HEK293 (cell line): ENCODE measurements around the gene EYS.

Experiments
- CTCF ChIA-PET: fragments of 350-600 bp; formaldehyde crosslinking; extraction: SDS; loops from one replicate; lab custom pipeline; 2021; ENCODE audit warnings: antibody characterized with exemption; lab: Yijun Ruan, JAX
- POLR2A ChIA-PET: fragments of 300-600 bp; formaldehyde crosslinking; extraction: SDS; loops from one replicate; lab custom pipeline; 2020; ENCODE audit warnings: antibody characterized with exemption, inconsistent platforms; lab: Yijun Ruan, JAX
- H3K27ac ChIP-seq: fragments of 200-500 bp; sonication (Bioruptor generic); 2 replicates; pipeline ENCODE4 v1.5.1; 2014; ENCODE audit warnings: low read depth, low read length, control low read depth, inconsistent platforms; ENCODE audit errors: extremely low read depth
- H3K36me3 ChIP-seq, 2 experiments: fragments of 200-500 bp in 1 of 2; sonication (Bioruptor generic) in 1 of 2; 1 replicate in 1 of 2; 2 replicates in 1 of 2; pipeline ENCODE4 v1.5.1; 2014 to 2017; ENCODE audit warnings: inconsistent platforms in 2 of 2, low read length in 2 of 2; ENCODE audit not compliant: control insufficient read depth in 2 of 2, insufficient read depth in 1 of 2
- H3K4me1 ChIP-seq: fragments of 200-500 bp; sonication (Bioruptor generic); 2 replicates; pipeline ENCODE4 v1.5.1; 2014; ENCODE audit warnings: mild to moderate bottlenecking, low read length, inconsistent platforms; ENCODE audit not compliant: control insufficient read depth, insufficient read depth
- H3K4me3 ChIP-seq: 2 replicates; pipeline ENCODE4 v1.5.1; 2011; ENCODE audit warnings: low read depth, mild to moderate bottlenecking, control low read depth, low read length, moderate library complexity
- H3K9me3 ChIP-seq: fragments of 200-500 bp; sonication (Bioruptor generic); 2 replicates; pipeline ENCODE4 v1.5.1; 2014; ENCODE audit warnings: low read depth, low read length, inconsistent platforms; ENCODE audit not compliant: control insufficient read depth, insufficient read depth
- GLI2 ChIP-seq: fragments of 450-650 bp; formaldehyde crosslinking; IDR thresholded peaks from 2 replicates; pipeline ENCODE4; 2017; ENCODE audit warnings: missing biosample characterization, missing genetic modification characterization, low read depth, borderline replicate concordance
- SP2 ChIP-seq: fragments of 450-650 bp; formaldehyde crosslinking; IDR thresholded peaks from 2 replicates; pipeline ENCODE4 v1.5.1; 2016; ENCODE audit warnings: missing biosample characterization, missing genetic modification characterization
- TCF7L2 ChIP-seq: IDR thresholded peaks from 2 replicates; pipeline ENCODE4 v1.6.1; 2011; ENCODE audit warnings: low read depth, mild to moderate bottlenecking, inconsistent platforms, low read length, moderate library complexity, borderline replicate concordance
- ZNF132 ChIP-seq: fragments of 450-650 bp; formaldehyde crosslinking; IDR thresholded peaks from 2 replicates; pipeline ENCODE4 v1.5.1; 2017; ENCODE audit warnings: missing biosample characterization, missing genetic modification characterization, borderline replicate concordance
- ZNF341 ChIP-seq: fragments of 450-650 bp; formaldehyde crosslinking; IDR thresholded peaks from 2 replicates; pipeline ENCODE4; 2016; ENCODE audit warnings: low read depth, missing biosample characterization, missing genetic modification characterization
- ZNF394 ChIP-seq: fragments of 450-650 bp; formaldehyde crosslinking; IDR thresholded peaks from 2 replicates; pipeline ENCODE4 v1.5.1; 2016; ENCODE audit warnings: missing biosample characterization, missing genetic modification characterization, mild to moderate bottlenecking, moderate library complexity, borderline replicate concordance
- ZNF510 ChIP-seq: fragments of 450-650 bp; formaldehyde crosslinking; IDR thresholded peaks from 2 replicates; pipeline ENCODE4 v1.5.1; 2018; ENCODE audit warnings: mild to moderate bottlenecking, missing genetic modification characterization, missing biosample characterization; ENCODE audit not compliant: insufficient replicate concordance
- ZSCAN30 ChIP-seq: fragments of 450-650 bp; IDR thresholded peaks from 2 replicates; pipeline ENCODE4 v1.5.1; 2018; ENCODE audit warnings: missing biosample characterization, mild to moderate bottlenecking, missing genetic modification characterization, moderate library complexity
- TF ChIP-seq, protein P1 (sequence below): fragments of 450-650 bp; formaldehyde crosslinking; IDR thresholded peaks from 2 replicates; pipeline ENCODE4 v1.5.1; 2016; ENCODE audit warnings: missing biosample characterization, missing genetic modification characterization
- TF ChIP-seq, protein P2 (sequence below): fragments of 450-650 bp; formaldehyde crosslinking; IDR thresholded peaks from 2 replicates; pipeline ENCODE4 v1.5.1; 2016; ENCODE audit warnings: missing biosample characterization, missing genetic modification characterization
- TF ChIP-seq, protein P3 (sequence below): fragments of 450-650 bp; formaldehyde crosslinking; IDR thresholded peaks from 2 replicates; pipeline ENCODE4 v1.5.1; 2016; ENCODE audit warnings: missing biosample characterization, missing genetic modification characterization

Gene EYS

DNA sequence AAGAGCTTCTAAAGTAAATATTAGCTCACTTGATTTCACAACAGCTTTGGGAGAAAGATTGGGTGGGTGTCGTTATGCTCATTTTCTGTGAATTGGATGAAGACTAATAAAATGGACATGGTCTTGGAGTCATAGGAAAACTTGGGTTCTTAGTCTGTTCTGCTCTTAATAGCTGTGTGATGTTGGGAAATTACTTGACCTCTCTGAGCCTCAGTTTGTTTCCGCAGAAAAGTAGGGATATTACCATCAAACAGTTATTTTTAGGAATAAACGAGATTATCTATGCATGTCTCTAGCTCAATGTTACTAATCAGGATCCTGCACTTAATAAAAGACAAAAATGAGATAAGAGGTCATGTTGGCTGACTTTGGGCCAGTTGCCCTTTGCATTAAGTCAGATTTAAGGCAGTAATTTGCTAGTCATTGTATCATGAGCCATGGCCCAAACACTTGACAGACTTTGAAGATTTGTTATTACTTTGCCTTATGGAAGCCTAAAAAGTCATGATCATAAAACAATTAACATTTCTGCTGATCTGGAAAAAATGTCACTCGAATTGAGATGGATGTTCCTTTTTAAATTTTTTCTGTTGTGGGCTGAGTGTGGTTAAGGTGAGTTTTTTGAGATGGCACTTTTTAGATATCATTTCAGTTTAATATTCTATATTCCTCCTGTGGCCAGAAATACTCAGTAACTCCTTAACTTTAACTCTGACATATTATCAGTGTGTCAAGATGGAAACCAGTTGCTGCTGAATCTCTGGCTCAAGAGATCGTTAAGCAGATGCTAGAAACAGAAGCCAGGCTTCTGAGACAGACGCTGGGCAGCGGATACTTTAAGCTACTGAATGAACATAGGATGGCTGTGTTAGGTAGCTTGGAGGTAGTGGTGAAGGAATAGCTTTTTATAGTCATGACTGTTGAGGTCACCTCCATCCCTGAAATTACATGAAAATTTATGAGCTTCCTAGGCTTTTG is 1779.8 kb downstream of the EYS start:
- H3K36me3 ChIP-seq = no peaks in the 10 kb centered on the region
- no peak overlapping the region for H3K27ac ChIP-seq
- CTCF ChIA-PET = interaction anchor here (0.7 to 3.1 kb wide), 6 partner anchors 12 to 404 kb away, joined by 3 to 12 read pairs (median 3); no protein-coding TSS in a partner anchor
- no peaks in the 10 kb centered on the region for H3K9me3 ChIP-seq
- H3K4me1 ChIP-seq = no peaks in the 10 kb centered on the region
- H3K4me3 ChIP-seq = no peak overlapping the region
- TF ChIP-seq TCF7L2 (0 out of 2 replicates have a peak, but pooled peaks have one; percentile 3), ZNF341 (tag by site-specific recombination) (no peak)
- POLR2A ChIA-PET = no interaction called here

DNA sequence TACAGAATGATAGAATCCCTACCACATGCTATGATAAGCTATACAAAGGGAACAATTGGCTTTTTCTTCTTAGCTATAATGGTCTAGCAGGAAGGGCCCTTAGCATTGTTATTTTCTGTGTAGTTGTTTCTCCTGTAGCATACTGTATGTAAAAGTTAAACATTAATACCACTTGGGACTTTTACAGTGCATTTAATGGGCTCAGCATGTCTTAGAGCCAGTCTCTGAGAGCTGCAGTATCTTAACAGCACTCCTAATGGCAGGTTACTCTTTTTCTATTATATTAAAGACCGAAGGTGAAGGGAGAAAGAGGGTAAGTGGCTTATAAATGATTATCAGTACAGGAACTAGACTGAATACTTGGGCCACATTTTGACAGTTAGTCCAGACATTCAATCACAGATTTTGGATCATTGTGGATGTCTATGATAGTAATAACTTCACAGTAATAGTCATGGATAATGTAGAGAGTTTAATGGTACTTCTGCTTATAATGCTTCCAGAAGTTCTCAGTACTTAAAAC is 1780.7 kb downstream of the EYS start:
- ChIA-PET POLR2A (no interaction called here), CTCF (interaction anchor here (0.6 to 3.1 kb wide), 5 partner anchors 19 to 1310 kb away, joined by 3 to 12 read pairs (median 3); no protein-coding TSS in a partner anchor)
- Histone ChIP-seq H3K36me3 (no peaks in the 10 kb centered on the region), H3K4me1 (no peaks in the 10 kb centered on the region), H3K4me3 (no peak overlapping the region), H3K27ac (no peak overlapping the region), H3K9me3 (no peaks in the 10 kb centered on the region)
- TF ChIP-seq, protein P1, sequence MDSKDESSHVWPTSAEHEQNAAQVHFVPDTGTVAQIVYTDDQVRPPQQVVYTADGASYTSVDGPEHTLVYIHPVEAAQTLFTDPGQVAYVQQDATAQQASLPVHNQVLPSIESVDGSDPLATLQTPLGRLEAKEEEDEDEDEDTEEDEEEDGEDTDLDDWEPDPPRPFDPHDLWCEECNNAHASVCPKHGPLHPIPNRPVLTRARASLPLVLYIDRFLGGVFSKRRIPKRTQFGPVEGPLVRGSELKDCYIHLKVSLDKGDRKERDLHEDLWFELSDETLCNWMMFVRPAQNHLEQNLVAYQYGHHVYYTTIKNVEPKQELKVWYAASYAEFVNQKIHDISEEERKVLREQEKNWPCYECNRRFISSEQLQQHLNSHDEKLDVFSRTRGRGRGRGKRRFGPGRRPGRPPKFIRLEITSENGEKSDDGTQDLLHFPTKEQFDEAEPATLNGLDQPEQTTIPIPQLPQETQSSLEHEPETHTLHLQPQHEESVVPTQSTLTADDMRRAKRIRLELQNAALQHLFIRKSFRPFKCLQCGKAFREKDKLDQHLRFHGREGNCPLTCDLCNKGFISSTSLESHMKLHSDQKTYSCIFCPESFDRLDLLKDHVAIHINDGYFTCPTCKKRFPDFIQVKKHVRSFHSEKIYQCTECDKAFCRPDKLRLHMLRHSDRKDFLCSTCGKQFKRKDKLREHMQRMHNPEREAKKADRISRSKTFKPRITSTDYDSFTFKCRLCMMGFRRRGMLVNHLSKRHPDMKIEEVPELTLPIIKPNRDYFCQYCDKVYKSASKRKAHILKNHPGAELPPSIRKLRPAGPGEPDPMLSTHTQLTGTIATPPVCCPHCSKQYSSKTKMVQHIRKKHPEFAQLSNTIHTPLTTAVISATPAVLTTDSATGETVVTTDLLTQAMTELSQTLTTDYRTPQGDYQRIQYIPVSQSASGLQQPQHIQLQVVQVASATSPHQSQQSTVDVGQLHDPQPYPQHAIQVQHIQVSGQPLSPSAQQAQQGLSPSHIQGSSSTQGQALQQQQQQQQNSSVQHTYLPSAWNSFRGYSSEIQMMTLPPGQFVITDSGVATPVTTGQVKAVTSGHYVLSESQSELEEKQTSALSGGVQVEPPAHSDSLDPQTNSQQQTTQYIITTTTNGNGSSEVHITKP (tag by site-specific recombination) = no peak
- TF ChIP-seq, protein P2, sequence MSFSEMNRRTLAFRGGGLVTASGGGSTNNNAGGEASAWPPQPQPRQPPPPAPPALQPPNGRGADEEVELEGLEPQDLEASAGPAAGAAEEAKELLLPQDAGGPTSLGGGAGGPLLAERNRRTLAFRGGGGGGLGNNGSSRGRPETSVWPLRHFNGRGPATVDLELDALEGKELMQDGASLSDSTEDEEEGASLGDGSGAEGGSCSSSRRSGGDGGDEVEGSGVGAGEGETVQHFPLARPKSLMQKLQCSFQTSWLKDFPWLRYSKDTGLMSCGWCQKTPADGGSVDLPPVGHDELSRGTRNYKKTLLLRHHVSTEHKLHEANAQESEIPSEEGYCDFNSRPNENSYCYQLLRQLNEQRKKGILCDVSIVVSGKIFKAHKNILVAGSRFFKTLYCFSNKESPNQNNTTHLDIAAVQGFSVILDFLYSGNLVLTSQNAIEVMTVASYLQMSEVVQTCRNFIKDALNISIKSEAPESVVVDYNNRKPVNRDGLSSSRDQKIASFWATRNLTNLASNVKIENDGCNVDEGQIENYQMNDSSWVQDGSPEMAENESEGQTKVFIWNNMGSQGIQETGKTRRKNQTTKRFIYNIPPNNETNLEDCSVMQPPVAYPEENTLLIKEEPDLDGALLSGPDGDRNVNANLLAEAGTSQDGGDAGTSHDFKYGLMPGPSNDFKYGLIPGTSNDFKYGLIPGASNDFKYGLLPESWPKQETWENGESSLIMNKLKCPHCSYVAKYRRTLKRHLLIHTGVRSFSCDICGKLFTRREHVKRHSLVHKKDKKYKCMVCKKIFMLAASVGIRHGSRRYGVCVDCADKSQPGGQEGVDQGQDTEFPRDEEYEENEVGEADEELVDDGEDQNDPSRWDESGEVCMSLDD = no peak
- TF ChIP-seq, protein P3, sequence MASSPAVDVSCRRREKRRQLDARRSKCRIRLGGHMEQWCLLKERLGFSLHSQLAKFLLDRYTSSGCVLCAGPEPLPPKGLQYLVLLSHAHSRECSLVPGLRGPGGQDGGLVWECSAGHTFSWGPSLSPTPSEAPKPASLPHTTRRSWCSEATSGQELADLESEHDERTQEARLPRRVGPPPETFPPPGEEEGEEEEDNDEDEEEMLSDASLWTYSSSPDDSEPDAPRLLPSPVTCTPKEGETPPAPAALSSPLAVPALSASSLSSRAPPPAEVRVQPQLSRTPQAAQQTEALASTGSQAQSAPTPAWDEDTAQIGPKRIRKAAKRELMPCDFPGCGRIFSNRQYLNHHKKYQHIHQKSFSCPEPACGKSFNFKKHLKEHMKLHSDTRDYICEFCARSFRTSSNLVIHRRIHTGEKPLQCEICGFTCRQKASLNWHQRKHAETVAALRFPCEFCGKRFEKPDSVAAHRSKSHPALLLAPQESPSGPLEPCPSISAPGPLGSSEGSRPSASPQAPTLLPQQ (tag by site-specific recombination) = no peak
- no peak for TF ChIP-seq ZSCAN30 (tag by site-specific recombination)
- TF ChIP-seq ZNF132 (tag by site-specific recombination) = no peak
- TF ChIP-seq SP2 (tag by site-specific recombination) = no peak
- TF ChIP-seq ZNF510 (tag by site-specific recombination) = no peak
- TF ChIP-seq GLI2 (tag by site-specific recombination) = no peak
- TF ChIP-seq ZNF394 (tag by site-specific recombination) = no peak
